Breast epithelium (tissue), 3 donors: Measurements from ENCODE around the gene HIPK2.

Experiments used
- POLR2A ChIP-seq: fragments of 450-650 bp; IDR thresholded peaks from one replicate; pipeline ENCODE4 v1.6.1; 2016; ENCODE audit warnings: antibody characterized with exemption, mild to moderate bottlenecking, moderate library complexity
- POLR2AphosphoS5 ChIP-seq, 3 donors: sonication (generic); formaldehyde crosslinking; IDR thresholded peaks; one replicate each; pipeline ENCODE4 v1.6.1; 2017; ENCODE audit warnings: antibody characterized with exemption in 3 of 3
- TF ChIP-seq, protein P1 (sequence below), 3 donors: fragments of 450-650 bp; IDR thresholded peaks; one replicate each; pipeline ENCODE4 v1.5.1; 2016 to 2017; ENCODE audit warnings: antibody characterized with exemption in 3 of 3, mild to moderate bottlenecking in 3 of 3, moderate library complexity in 3 of 3

GRCh38 chr7:139610595-139610994 lies 167.2 kb downstream of the HIPK2 start:
- TF ChIP-seq, protein P1, sequence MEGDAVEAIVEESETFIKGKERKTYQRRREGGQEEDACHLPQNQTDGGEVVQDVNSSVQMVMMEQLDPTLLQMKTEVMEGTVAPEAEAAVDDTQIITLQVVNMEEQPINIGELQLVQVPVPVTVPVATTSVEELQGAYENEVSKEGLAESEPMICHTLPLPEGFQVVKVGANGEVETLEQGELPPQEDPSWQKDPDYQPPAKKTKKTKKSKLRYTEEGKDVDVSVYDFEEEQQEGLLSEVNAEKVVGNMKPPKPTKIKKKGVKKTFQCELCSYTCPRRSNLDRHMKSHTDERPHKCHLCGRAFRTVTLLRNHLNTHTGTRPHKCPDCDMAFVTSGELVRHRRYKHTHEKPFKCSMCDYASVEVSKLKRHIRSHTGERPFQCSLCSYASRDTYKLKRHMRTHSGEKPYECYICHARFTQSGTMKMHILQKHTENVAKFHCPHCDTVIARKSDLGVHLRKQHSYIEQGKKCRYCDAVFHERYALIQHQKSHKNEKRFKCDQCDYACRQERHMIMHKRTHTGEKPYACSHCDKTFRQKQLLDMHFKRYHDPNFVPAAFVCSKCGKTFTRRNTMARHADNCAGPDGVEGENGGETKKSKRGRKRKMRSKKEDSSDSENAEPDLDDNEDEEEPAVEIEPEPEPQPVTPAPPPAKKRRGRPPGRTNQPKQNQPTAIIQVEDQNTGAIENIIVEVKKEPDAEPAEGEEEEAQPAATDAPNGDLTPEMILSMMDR (IDR thresholded peaks at IDR 0.05), result no peak
- TF ChIP-seq POLR2AphosphoS5 (IDR thresholded peaks at IDR 0.05) (no peak), POLR2A (no peak)
